Measurements from ENCODE around the gene FANCC. TPM values are rescaled to one million over a fixed set of nuclear protein-coding genes. Genes with fewer than 3 reads are reported as not detected.

The FANCC gene
- total RNA-seq, 2 experiments from 2014 or later: 5.7 to 6.3 TPM

GRCh38 chr9:95343725-95344287, 26.3 kb upstream of the FANCC start:
- TF ChIP-seq CTCF (IDR thresholded peaks at IDR 0.05): no peak
- H3K27ac Mint-ChIP-seq: no peak overlapping the region
- peaks cover 19% of the 10 kb centered on the region for H3K27me3 Mint-ChIP-seq
- peaks cover 11% of the 10 kb centered on the region for H3K4me1 Mint-ChIP-seq (ENCODE audit: low read depth)
- H3K36me3 ChIP-seq (ENCODE audit: insufficient read depth, low read length): no peaks in the 10 kb centered on the region
- no peaks in the 10 kb centered on the region for H3K9me3 Mint-ChIP-seq
- H3K4me3 ChIP-seq (ENCODE audit: low read length): no peak overlapping the region
- H3K4me1 ChIP-seq (ENCODE audit: insufficient read depth, low read length): no peaks in the 10 kb centered on the region
- DNase-seq (no peak), ATAC-seq (ENCODE audit: poor library complexity) (peak; percentile 44)
- no peak overlapping the region for H3K4me3 Mint-ChIP-seq
- ChIA-PET POLR2A (no interaction called here), CTCF (no interaction called here)
- H3K9me3 ChIP-seq (ENCODE audit: control insufficient read depth in 1 of 2, insufficient read depth in 1 of 2, low read length in 2 of 2): no peaks in the 10 kb centered on the region
- H3K36me3 Mint-ChIP-seq (ENCODE audit: low read depth): no peaks in the 10 kb centered on the region
- no peak overlapping the region for H3K27ac ChIP-seq (ENCODE audit: low read depth in 1 of 2, low read length in 2 of 2)
- intact Hi-C loops (cut with DNase I, micrococcal nuclease): no loop called here
- peaks cover 9 to 13% of the 10 kb centered on the region in 2 experiments for H3K27me3 ChIP-seq (ENCODE audit: control insufficient read depth in 1 of 2, insufficient read depth in 2 of 2, low read length in 2 of 2)

DNA sequence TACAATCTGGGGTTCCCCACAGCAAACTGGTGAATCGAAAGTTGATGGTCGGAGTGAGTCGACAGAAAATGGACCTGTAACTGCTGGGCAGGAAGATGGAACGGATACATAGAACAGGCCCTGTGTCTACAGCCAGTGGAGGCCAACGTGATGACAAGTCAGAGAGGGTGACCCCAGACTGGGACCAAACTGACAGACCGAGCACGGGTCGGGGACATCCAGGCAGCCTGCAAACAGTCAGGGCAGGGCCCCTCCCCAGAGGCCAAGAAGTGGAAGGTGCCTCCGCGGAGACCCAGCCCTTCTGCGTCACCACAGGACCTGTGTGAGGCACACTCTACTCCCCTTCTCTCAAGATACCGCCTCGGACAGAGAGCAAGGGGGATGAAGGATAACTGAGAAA, 25.1 kb upstream of the FANCC start:
- no peak for TF ChIP-seq CTCF (IDR thresholded peaks at IDR 0.05)
- Mint-ChIP-seq H3K27ac (no peak overlapping the region), H3K4me3 (no peak overlapping the region), H3K9me3 (no peaks in the 10 kb centered on the region), H3K27me3 (peaks cover 14% of the 10 kb centered on the region), H3K4me1 (ENCODE audit: low read depth) (peaks cover 11% of the 10 kb centered on the region), H3K36me3 (ENCODE audit: low read depth) (no peaks in the 10 kb centered on the region)
- no peak overlapping the region for H3K4me3 ChIP-seq (ENCODE audit: low read length)
- POLR2A ChIA-PET: no interaction called here
- H3K27ac ChIP-seq (ENCODE audit: low read depth in 1 of 2, low read length in 2 of 2): no peak overlapping the region
- peaks cover 4 to 9% of the 10 kb centered on the region in 2 experiments for H3K27me3 ChIP-seq (ENCODE audit: control insufficient read depth in 1 of 2, insufficient read depth in 2 of 2, low read length in 2 of 2)
- no peaks in the 10 kb centered on the region for H3K36me3 ChIP-seq (ENCODE audit: insufficient read depth, low read length)
- H3K4me1 ChIP-seq (ENCODE audit: insufficient read depth, low read length): no peaks in the 10 kb centered on the region
- ATAC-seq (ENCODE audit: poor library complexity) (no peak), DNase-seq (no peak)
- CTCF ChIA-PET: no interaction called here
- peaks cover under 1 to 9% of the 10 kb centered on the region in 2 experiments for H3K9me3 ChIP-seq (ENCODE audit: control insufficient read depth in 1 of 2, insufficient read depth in 1 of 2, low read length in 2 of 2)
- intact Hi-C loops (cut with DNase I, micrococcal nuclease): no loop called here

DNA sequence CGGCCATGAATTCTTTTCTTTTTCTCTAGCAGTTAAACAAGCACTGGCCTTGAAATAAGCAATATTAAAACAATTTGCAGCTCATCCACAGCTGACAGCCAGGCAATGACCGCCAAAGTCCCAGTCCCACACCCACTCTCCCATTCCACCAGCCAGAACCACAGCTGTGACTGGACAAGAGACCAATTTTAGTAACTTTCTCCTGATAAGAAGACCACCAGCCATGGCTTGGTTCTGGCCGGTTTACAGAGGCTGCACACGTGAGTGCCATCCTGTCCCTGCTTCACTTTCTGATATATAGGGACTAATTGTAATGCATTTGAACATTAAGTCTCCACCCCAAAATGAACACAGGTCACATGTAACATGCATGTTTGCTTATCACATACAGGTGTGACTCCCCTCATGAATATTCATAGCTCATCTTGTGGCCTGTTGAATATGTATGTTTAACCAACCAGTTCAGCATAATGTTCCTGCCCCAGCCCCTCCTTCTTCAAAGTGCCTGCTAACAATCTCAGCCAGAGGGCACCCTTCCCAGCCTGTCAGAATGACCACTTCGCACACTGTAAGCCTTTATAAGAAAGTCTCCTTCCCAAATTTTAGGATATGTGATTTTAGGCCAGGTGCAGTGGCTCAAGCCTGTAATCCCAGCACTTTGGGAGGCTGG, 23.9 kb upstream of the FANCC start:
- no peaks in the 10 kb centered on the region for H3K36me3 ChIP-seq (ENCODE audit: insufficient read depth, low read length)
- DNase-seq (no peak), ATAC-seq (ENCODE audit: poor library complexity) (no peak)
- no peaks in the 10 kb centered on the region for H3K9me3 Mint-ChIP-seq
- H3K36me3 Mint-ChIP-seq (ENCODE audit: low read depth): no peaks in the 10 kb centered on the region
- peaks cover 4 to 18% of the 10 kb centered on the region in 2 experiments for H3K9me3 ChIP-seq (ENCODE audit: control insufficient read depth in 1 of 2, insufficient read depth in 1 of 2, low read length in 2 of 2)
- ChIA-PET CTCF (no interaction called here), POLR2A (no interaction called here)
- intact Hi-C loops (cut with DNase I, micrococcal nuclease): no loop called here
- H3K27ac ChIP-seq (ENCODE audit: low read depth in 1 of 2, low read length in 2 of 2): no peak overlapping the region
- no peak for TF ChIP-seq CTCF (IDR thresholded peaks at IDR 0.05)
- H3K27me3 Mint-ChIP-seq: peaks cover 6% of the 10 kb centered on the region
- H3K4me1 Mint-ChIP-seq (ENCODE audit: low read depth): peaks cover 11% of the 10 kb centered on the region
- H3K4me1 ChIP-seq (ENCODE audit: insufficient read depth, low read length): no peaks in the 10 kb centered on the region
- H3K4me3 Mint-ChIP-seq: no peak overlapping the region
- peaks cover 8 to 11% of the 10 kb centered on the region in 2 experiments for H3K27me3 ChIP-seq (ENCODE audit: control insufficient read depth in 1 of 2, insufficient read depth in 2 of 2, low read length in 2 of 2)
- H3K4me3 ChIP-seq (ENCODE audit: low read length): no peak overlapping the region
- H3K27ac Mint-ChIP-seq: no peak overlapping the region
